ENCODE data around the gene LHFPL2. TPM values are rescaled to one million over a fixed set of nuclear protein-coding genes. Genes with fewer than 3 reads are reported as not detected.
A peak's percentile ranks its signal among the peaks of the same experiment; 100 is the strongest.
"Not testable (repeated sequence)": the region's sequence is repeated elsewhere in the genome, so short reads cannot be mapped to it uniquely, and the experiment has no call there.

LHFPL2 gene
- total and polyA plus RNA-seq, 2 experiments from 2014 or later = 10.6 to 50.8 TPM

DNA sequence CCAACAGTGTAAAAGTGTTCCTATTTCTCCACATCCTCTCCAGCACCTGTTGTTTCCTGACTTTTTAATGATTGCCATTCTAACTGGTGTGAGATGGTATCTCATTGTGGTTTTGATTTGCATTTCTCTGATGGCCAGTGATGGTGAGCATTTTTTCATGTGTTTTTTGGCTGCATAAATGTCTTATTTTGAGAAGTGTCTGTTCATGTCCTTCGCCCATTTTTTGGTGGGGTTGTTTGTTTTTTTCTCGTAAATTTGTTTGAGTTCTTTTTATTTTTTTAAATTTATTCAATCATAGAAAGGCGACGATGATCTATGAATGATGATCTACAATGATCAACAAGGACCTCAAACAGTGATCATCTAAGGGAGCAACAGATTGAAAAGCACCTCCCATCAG is 28.5 kb downstream of the LHFPL2 start:
- H2AFZ ChIP-seq; H3K27me3 Mint-ChIP-seq (ENCODE audit: insufficient read depth, low read depth, poor library complexity); H3K4me3 ChIP-seq; H3K4me2 ChIP-seq; H3K4me3 Mint-ChIP-seq; H3K4me1 ChIP-seq (ENCODE audit: insufficient read depth); H3K4me1 Mint-ChIP-seq; DNase-seq (ENCODE audit: low spot score); H3K27ac ChIP-seq (ENCODE audit: low read depth); H3K27me3 ChIP-seq (ENCODE audit: insufficient read depth); H3K27ac Mint-ChIP-seq; ATAC-seq; H3F3A ChIP-seq (replicated peaks; ENCODE audit: low read depth); H3K9me2 ChIP-seq (ENCODE audit: insufficient read depth): not testable (repeated sequence)
- Histone ChIP-seq H4K20me1 (replicated peaks; ENCODE audit: insufficient read depth) (peaks cover 16% of the 10 kb centered on the region), H3K79me2 (replicated peaks; ENCODE audit: insufficient read depth) (peaks cover 75% of the 10 kb centered on the region), H3K36me3 (ENCODE audit: insufficient read depth) (peaks cover 12% of the 10 kb centered on the region)
- Mint-ChIP-seq H3K36me3 (ENCODE audit: low read depth) (peaks cover 67% of the 10 kb centered on the region), H3K9me3 (peaks cover 20% of the 10 kb centered on the region)

DNA sequence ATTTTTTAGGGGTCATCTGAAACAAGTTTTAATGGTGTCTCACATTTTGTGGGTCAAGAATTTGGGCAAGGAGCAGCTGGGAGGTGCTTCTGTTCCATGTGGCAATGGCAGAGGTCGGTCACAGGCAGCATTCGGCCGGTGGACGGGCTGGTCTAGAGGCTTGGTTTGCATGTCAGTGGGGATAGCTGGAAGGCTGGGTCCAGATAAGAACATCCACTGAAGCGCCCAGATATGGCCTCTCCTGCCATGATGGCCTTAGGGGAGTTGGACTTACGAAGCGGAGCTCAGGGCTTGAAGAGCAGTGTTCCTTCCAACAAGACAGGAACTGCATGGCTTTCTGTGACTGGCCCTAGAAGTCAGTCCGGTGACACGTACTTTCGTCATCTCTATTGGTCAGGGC is 30.3 kb downstream of the LHFPL2 start:
- no peak for TF ChIP-seq POLR2AphosphoS5 (IDR thresholded peaks at IDR 0.05; ENCODE audit: low read depth)
- no peak for TF ChIP-seq EZH2phosphoT487 (IDR thresholded peaks at IDR 0.05; ENCODE audit: unreplicated experiment)
- TF ChIP-seq CREB1 (CRISPR knock-in tag; IDR thresholded peaks at IDR 0.05; ENCODE audit: low read depth) = no peak
- TF ChIP-seq, protein P1, sequence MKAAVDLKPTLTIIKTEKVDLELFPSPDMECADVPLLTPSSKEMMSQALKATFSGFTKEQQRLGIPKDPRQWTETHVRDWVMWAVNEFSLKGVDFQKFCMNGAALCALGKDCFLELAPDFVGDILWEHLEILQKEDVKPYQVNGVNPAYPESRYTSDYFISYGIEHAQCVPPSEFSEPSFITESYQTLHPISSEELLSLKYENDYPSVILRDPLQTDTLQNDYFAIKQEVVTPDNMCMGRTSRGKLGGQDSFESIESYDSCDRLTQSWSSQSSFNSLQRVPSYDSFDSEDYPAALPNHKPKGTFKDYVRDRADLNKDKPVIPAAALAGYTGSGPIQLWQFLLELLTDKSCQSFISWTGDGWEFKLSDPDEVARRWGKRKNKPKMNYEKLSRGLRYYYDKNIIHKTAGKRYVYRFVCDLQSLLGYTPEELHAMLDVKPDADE (IDR thresholded peaks at IDR 0.05) = no peak
- no peak for TF ChIP-seq JUNB (IDR thresholded peaks at IDR 0.05; ENCODE audit: unreplicated experiment)
- no peak for ATAC-seq
- Histone ChIP-seq H3F3A (replicated peaks; ENCODE audit: low read depth) (no peaks in the 10 kb centered on the region), H3K27ac (ENCODE audit: low read depth) (no peak overlapping the region), H2AFZ (no peak overlapping the region), H4K20me1 (replicated peaks; ENCODE audit: insufficient read depth) (peaks cover 9% of the 10 kb centered on the region; the same call in 1 of the 2 replicates), H3K4me3 (no peak overlapping the region), H3K79me2 (replicated peaks; ENCODE audit: insufficient read depth) (peaks cover 74% of the 10 kb centered on the region), H3K27me3 (ENCODE audit: insufficient read depth) (no peaks in the 10 kb centered on the region), H3K4me2 (no peak overlapping the region), H3K9me2 (ENCODE audit: insufficient read depth) (no peaks in the 10 kb centered on the region), H3K4me1 (ENCODE audit: insufficient read depth) (no peaks in the 10 kb centered on the region), H3K36me3 (ENCODE audit: insufficient read depth) (peaks cover 12% of the 10 kb centered on the region)
- no peaks in the 10 kb centered on the region for H3K27me3 Mint-ChIP-seq (ENCODE audit: insufficient read depth, low read depth, poor library complexity)
- DNase-seq (ENCODE audit: low spot score) = no peak
- peaks cover 7% of the 10 kb centered on the region; the same call in 2 of the 3 replicates for H3K4me1 Mint-ChIP-seq
- H3K27ac Mint-ChIP-seq = no peak overlapping the region
- H3K36me3 Mint-ChIP-seq (ENCODE audit: low read depth) = peaks cover 61% of the 10 kb centered on the region
- H3K4me3 Mint-ChIP-seq = no peak overlapping the region
- peaks cover 20% of the 10 kb centered on the region for H3K9me3 Mint-ChIP-seq

DNA sequence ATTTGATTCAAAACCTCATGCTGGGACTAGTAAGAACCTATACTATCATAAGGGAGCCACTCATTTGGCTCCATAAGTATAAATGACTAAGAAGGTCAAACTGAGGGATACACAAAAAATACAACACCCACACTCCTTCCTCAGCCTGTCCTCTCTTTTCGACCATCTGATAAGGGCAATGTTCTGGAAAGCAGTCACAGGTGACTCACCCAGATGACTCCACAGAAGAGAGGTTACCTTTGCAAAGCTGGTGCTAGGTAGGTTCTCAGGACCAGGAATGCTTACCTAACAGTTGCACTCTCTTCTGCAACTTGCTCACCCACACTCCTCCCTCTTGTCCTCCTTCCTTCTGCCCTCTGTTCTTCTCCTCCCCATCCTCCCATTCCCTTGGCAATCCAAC is 32.9 kb downstream of the LHFPL2 start:
- peaks cover 3% of the 10 kb centered on the region for H3K27me3 Mint-ChIP-seq (ENCODE audit: insufficient read depth, low read depth, poor library complexity)
- TF ChIP-seq STAT1 (IDR thresholded peaks at IDR 0.05; ENCODE audit: unreplicated experiment) = no peak
- TF ChIP-seq EZH2 (IDR thresholded peaks at IDR 0.05; ENCODE audit: low read depth, unreplicated experiment) = no peak
- no peak for TF ChIP-seq JUNB (IDR thresholded peaks at IDR 0.05; ENCODE audit: unreplicated experiment)
- no peak for TF ChIP-seq CREB1 (CRISPR knock-in tag; IDR thresholded peaks at IDR 0.05; ENCODE audit: low read depth)
- TF ChIP-seq, protein P2, sequence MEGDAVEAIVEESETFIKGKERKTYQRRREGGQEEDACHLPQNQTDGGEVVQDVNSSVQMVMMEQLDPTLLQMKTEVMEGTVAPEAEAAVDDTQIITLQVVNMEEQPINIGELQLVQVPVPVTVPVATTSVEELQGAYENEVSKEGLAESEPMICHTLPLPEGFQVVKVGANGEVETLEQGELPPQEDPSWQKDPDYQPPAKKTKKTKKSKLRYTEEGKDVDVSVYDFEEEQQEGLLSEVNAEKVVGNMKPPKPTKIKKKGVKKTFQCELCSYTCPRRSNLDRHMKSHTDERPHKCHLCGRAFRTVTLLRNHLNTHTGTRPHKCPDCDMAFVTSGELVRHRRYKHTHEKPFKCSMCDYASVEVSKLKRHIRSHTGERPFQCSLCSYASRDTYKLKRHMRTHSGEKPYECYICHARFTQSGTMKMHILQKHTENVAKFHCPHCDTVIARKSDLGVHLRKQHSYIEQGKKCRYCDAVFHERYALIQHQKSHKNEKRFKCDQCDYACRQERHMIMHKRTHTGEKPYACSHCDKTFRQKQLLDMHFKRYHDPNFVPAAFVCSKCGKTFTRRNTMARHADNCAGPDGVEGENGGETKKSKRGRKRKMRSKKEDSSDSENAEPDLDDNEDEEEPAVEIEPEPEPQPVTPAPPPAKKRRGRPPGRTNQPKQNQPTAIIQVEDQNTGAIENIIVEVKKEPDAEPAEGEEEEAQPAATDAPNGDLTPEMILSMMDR (conservative IDR thresholded peaks at IDR 0.05; ENCODE audit: low read depth in 2 of 2) = no peak
- no peak for TF ChIP-seq POLR2AphosphoS5 (IDR thresholded peaks at IDR 0.05; ENCODE audit: low read depth)
- TF ChIP-seq NANOG (IDR thresholded peaks at IDR 0.05; ENCODE audit: borderline replicate concordance) = no peak
- TF ChIP-seq, protein P1 (IDR thresholded peaks at IDR 0.05) = no peak
- no peak for TF ChIP-seq ZNF114 (CRISPR knock-in tag; IDR thresholded peaks at IDR 0.05)
- no peak for TF ChIP-seq ZNF331 (CRISPR knock-in tag; IDR thresholded peaks at IDR 0.05; ENCODE audit: low read depth)
- no peak for TF ChIP-seq EZH2phosphoT487 (IDR thresholded peaks at IDR 0.05; ENCODE audit: unreplicated experiment)
- TF ChIP-seq, protein P3, sequence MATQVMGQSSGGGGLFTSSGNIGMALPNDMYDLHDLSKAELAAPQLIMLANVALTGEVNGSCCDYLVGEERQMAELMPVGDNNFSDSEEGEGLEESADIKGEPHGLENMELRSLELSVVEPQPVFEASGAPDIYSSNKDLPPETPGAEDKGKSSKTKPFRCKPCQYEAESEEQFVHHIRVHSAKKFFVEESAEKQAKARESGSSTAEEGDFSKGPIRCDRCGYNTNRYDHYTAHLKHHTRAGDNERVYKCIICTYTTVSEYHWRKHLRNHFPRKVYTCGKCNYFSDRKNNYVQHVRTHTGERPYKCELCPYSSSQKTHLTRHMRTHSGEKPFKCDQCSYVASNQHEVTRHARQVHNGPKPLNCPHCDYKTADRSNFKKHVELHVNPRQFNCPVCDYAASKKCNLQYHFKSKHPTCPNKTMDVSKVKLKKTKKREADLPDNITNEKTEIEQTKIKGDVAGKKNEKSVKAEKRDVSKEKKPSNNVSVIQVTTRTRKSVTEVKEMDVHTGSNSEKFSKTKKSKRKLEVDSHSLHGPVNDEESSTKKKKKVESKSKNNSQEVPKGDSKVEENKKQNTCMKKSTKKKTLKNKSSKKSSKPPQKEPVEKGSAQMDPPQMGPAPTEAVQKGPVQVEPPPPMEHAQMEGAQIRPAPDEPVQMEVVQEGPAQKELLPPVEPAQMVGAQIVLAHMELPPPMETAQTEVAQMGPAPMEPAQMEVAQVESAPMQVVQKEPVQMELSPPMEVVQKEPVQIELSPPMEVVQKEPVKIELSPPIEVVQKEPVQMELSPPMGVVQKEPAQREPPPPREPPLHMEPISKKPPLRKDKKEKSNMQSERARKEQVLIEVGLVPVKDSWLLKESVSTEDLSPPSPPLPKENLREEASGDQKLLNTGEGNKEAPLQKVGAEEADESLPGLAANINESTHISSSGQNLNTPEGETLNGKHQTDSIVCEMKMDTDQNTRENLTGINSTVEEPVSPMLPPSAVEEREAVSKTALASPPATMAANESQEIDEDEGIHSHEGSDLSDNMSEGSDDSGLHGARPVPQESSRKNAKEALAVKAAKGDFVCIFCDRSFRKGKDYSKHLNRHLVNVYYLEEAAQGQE (IDR thresholded peaks at IDR 0.05; ENCODE audit: unreplicated experiment) = no peak

More for the DNA sequence above, 32.9 kb downstream of the LHFPL2 start:
- peaks cover 6% of the 10 kb centered on the region for H3K9me3 Mint-ChIP-seq
- H3K4me1 ChIP-seq (ENCODE audit: insufficient read depth) = peaks cover 20% of the 10 kb centered on the region; the same call in 1 of the 2 replicates
- no peak overlapping the region for H3K4me3 Mint-ChIP-seq
- H3K27ac ChIP-seq (ENCODE audit: low read depth) = no peak overlapping the region
- ATAC-seq = no peak
- H3K4me2 ChIP-seq = no peak overlapping the region
- H3K36me3 Mint-ChIP-seq (ENCODE audit: low read depth) = peaks cover 37% of the 10 kb centered on the region
- H2AFZ ChIP-seq = no peak overlapping the region
- H3K4me1 Mint-ChIP-seq = peaks cover 29% of the 10 kb centered on the region
- H3K27me3 ChIP-seq (ENCODE audit: insufficient read depth) = no peaks in the 10 kb centered on the region
- peaks cover 14% of the 10 kb centered on the region for H4K20me1 ChIP-seq (replicated peaks; ENCODE audit: insufficient read depth)
- H3K9me2 ChIP-seq (ENCODE audit: insufficient read depth) = no peaks in the 10 kb centered on the region
- no peak for DNase-seq (ENCODE audit: low spot score)
- H3F3A ChIP-seq (replicated peaks; ENCODE audit: low read depth) = no peaks in the 10 kb centered on the region
- peak overlapping the region; percentile 12; the same call in 1 of the 2 replicates for H3K27ac Mint-ChIP-seq
- peaks cover 68% of the 10 kb centered on the region for H3K79me2 ChIP-seq (replicated peaks; ENCODE audit: insufficient read depth)
- H3K36me3 ChIP-seq (ENCODE audit: insufficient read depth) = peaks cover 7% of the 10 kb centered on the region
- H3K4me3 ChIP-seq = no peak overlapping the region
